ENCODE results near the gene HHEX.

The HHEX gene

GRCh38 chr10:92655426-92655825 is 34.3 kb upstream of the HHEX start:
- no peak overlapping the region for H3K4me2 ChIP-seq
- no peak overlapping the region for H2AFZ ChIP-seq (ENCODE audit: low read depth)
- H3K36me3 ChIP-seq (ENCODE audit: insufficient read depth) = peaks cover 13% of the 10 kb centered on the region; the same call in 1 of the 2 replicates
- TF ChIP-seq, protein P1, sequence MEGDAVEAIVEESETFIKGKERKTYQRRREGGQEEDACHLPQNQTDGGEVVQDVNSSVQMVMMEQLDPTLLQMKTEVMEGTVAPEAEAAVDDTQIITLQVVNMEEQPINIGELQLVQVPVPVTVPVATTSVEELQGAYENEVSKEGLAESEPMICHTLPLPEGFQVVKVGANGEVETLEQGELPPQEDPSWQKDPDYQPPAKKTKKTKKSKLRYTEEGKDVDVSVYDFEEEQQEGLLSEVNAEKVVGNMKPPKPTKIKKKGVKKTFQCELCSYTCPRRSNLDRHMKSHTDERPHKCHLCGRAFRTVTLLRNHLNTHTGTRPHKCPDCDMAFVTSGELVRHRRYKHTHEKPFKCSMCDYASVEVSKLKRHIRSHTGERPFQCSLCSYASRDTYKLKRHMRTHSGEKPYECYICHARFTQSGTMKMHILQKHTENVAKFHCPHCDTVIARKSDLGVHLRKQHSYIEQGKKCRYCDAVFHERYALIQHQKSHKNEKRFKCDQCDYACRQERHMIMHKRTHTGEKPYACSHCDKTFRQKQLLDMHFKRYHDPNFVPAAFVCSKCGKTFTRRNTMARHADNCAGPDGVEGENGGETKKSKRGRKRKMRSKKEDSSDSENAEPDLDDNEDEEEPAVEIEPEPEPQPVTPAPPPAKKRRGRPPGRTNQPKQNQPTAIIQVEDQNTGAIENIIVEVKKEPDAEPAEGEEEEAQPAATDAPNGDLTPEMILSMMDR (conservative IDR thresholded peaks at IDR 0.05; ENCODE audit: low read depth, low read length) = no peak
- H3K4me1 ChIP-seq (ENCODE audit: low read depth, poor library complexity, severe bottlenecking) = no peaks in the 10 kb centered on the region
- no peak overlapping the region for H3K27ac ChIP-seq
- no peaks in the 10 kb centered on the region for H3K79me2 ChIP-seq (ENCODE audit: insufficient read depth, low read depth)
- no peaks in the 10 kb centered on the region for H4K20me1 ChIP-seq (ENCODE audit: insufficient read depth)
- H3K4me3 ChIP-seq (IDR thresholded peaks at IDR 0.05; ENCODE audit: insufficient read depth, low read depth, low read length) = no peak overlapping the region
- H3K27me3 ChIP-seq (ENCODE audit: insufficient read depth, low read depth) = no peaks in the 10 kb centered on the region
- no peak overlapping the region for H3K9ac ChIP-seq

DNA sequence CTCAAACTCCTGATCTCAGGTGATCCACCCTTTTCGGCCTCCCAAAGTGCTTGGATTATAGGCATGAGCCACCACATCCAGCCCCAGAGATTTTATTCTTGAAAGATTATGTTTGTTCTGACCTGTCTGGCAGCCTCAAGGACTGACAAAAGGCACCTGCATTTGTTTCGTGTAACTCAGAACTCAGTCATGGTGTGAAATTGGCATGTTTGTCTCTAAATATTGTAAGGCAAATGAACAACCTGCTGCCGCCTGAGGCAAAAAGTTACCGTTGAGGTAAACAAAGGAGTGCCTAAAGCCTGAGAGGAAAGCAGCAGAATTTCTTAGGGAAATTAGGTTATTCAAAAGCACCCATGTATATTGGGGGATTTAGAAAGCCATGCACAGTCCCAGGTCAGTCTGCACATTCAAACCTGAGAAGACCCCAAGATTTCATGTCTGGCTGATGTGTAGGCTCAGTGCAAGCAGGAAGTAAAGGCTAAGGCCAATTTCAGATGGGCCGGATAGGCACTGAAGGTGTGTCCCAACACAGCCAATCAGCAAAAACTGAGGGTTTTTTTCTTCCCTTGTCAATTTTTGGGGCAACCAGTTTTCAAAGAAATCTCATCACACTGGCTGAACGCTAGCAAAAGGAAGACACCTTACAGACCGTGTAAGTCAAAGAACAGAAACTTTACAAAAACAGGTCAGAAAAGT is 33.3 kb upstream of the HHEX start:
- H3K4me3 ChIP-seq (IDR thresholded peaks at IDR 0.05; ENCODE audit: insufficient read depth, low read depth, low read length) = no peak overlapping the region
- TF ChIP-seq, protein P1 (conservative IDR thresholded peaks at IDR 0.05; ENCODE audit: low read depth, low read length) = no peak
- no peaks in the 10 kb centered on the region for H4K20me1 ChIP-seq (ENCODE audit: insufficient read depth)
- H3K27me3 ChIP-seq (ENCODE audit: insufficient read depth, low read depth) = no peaks in the 10 kb centered on the region
- no peak overlapping the region for H3K9ac ChIP-seq
- no peak overlapping the region for H3K4me2 ChIP-seq
- H3K4me1 ChIP-seq (ENCODE audit: low read depth, poor library complexity, severe bottlenecking) = no peaks in the 10 kb centered on the region
- H3K79me2 ChIP-seq (ENCODE audit: insufficient read depth, low read depth) = no peaks in the 10 kb centered on the region
- peaks cover 8% of the 10 kb centered on the region; the same call in 1 of the 2 replicates for H3K36me3 ChIP-seq (ENCODE audit: insufficient read depth)
- H3K27ac ChIP-seq = no peak overlapping the region
- H2AFZ ChIP-seq (ENCODE audit: low read depth) = no peak overlapping the region

DNA sequence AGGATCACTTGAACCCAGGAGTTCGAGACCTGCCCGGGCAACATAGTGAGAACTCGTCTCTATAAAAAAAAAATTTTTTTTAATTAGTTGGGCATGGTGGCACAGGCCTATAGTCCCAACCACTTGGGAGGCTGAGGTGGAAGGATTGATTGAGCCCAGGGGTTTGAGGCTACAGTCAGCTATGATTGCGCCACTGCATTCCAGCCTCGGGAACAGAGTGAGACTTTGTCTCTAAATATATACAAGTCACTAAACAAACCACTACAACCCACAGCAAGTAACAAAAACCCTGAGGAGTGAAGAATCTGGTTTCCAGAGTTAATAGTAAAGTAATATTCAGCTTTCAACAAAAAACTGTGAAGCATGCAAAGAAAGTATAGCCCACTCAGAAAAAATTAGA is 32.7 kb upstream of the HHEX start:
- TF ChIP-seq, protein P1 (conservative IDR thresholded peaks at IDR 0.05; ENCODE audit: low read depth, low read length) = no peak
- Histone ChIP-seq H3K79me2 (ENCODE audit: insufficient read depth, low read depth) (no peaks in the 10 kb centered on the region), H3K27me3 (ENCODE audit: insufficient read depth, low read depth) (no peaks in the 10 kb centered on the region), H3K4me2 (no peak overlapping the region), H3K4me1 (ENCODE audit: low read depth, poor library complexity, severe bottlenecking) (no peaks in the 10 kb centered on the region), H3K27ac (no peak overlapping the region), H4K20me1 (ENCODE audit: insufficient read depth) (no peaks in the 10 kb centered on the region), H3K36me3 (ENCODE audit: insufficient read depth) (peaks cover 8% of the 10 kb centered on the region; the same call in 1 of the 2 replicates), H3K9ac (no peak overlapping the region), H2AFZ (ENCODE audit: low read depth) (no peak overlapping the region), H3K4me3 (IDR thresholded peaks at IDR 0.05; ENCODE audit: insufficient read depth, low read depth, low read length) (no peak overlapping the region)

- Histone ChIP-seq H4K20me1 (ENCODE audit: insufficient read depth) (no peaks in the 10 kb centered on the region), H3K27me3 (ENCODE audit: insufficient read depth, low read depth) (no peaks in the 10 kb centered on the region), H2AFZ (ENCODE audit: low read depth) (no peak overlapping the region), H3K9ac (no peak overlapping the region), H3K4me2 (no peak overlapping the region), H3K27ac (no peak overlapping the region), H3K36me3 (ENCODE audit: insufficient read depth) (no peaks in the 10 kb centered on the region), H3K4me1 (ENCODE audit: low read depth, poor library complexity, severe bottlenecking) (no peaks in the 10 kb centered on the region), H3K4me3 (IDR thresholded peaks at IDR 0.05; ENCODE audit: insufficient read depth, low read depth, low read length) (no peak overlapping the region), H3K79me2 (ENCODE audit: insufficient read depth, low read depth) (no peaks in the 10 kb centered on the region)
- TF ChIP-seq, protein P1 (conservative IDR thresholded peaks at IDR 0.05; ENCODE audit: low read depth, low read length) = no peak
Observed at GRCh38 chr10:92662848-92663247, 26.9 kb upstream of the HHEX start.
